NCI-H2107 treated with DMSO at 0.1 percent for 48 hours (cell line): ENCODE data around the gene COL3A1.

Source experiments
- DNase-seq: peaks from one replicate; lab custom pipeline; 2025; ENCODE audit not compliant: unreplicated experiment; lab: John Stamatoyannopoulos, UW

COL3A1 gene

DNA sequence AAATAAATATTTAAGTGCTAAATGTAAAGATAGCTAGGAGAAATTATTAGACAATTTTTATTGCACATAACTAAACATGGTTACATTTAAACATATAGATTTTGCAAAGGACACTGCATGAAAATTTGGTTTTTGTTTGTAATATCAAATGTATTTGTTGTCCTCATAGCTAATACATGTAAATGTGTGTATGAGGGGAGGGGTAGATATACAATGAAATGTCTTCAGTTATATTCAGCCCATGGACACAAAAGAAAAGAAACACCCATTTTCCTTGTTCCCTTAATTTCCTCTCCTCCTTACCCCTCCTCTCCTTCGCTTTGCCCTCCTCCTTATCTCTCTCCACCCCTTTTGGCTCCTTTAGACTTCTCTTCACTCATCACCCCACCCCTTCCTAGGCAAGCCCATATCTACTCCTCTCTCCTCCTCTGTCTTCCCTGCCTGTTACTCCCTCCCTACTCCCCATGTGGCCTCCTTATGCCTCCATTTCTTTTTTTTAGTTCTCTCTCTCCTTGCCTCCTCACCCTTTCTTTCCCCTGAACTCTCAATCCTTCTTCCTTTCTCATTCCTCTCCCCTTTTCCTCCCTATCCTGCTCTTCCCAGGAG, 1.4 kb downstream of the COL3A1 start:
- no peak for DNase-seq

DNA sequence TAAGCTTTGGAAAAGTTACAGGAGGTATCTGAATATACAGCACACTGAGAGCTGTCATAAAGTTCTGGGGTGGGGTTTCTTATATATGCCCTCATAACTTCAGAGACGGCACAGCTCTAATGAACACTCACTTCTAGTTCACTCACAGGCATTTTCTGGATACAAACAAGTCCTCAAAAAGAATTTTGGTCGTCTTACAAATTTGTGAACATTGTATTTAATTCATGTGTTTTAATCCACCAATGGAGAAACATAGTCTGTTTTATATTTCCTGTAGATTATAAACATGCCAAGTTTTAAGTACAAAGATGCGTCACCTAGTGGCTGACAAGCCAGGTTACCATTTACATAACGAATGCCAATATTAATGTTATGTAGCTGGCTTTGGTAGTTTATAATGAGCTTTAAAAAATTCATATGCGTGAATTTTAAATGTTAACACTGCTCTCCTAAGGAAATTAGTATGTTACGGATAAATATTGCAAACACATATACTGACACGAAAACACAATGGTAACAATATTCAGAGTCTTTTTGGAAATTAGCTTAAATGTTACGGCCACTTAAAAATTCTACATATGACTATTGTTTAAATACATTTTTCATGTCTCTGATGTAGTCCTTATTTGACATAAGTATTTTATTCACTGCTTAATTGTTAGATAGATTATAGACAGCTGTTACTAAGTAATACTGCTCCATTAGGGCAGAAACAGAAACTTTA, 2.5 kb downstream of the COL3A1 start:
- DNase-seq = no peak

GRCh38 chr2:188977317-188977716, 3.1 kb downstream of the COL3A1 start:
- DNase-seq = no peak

DNA sequence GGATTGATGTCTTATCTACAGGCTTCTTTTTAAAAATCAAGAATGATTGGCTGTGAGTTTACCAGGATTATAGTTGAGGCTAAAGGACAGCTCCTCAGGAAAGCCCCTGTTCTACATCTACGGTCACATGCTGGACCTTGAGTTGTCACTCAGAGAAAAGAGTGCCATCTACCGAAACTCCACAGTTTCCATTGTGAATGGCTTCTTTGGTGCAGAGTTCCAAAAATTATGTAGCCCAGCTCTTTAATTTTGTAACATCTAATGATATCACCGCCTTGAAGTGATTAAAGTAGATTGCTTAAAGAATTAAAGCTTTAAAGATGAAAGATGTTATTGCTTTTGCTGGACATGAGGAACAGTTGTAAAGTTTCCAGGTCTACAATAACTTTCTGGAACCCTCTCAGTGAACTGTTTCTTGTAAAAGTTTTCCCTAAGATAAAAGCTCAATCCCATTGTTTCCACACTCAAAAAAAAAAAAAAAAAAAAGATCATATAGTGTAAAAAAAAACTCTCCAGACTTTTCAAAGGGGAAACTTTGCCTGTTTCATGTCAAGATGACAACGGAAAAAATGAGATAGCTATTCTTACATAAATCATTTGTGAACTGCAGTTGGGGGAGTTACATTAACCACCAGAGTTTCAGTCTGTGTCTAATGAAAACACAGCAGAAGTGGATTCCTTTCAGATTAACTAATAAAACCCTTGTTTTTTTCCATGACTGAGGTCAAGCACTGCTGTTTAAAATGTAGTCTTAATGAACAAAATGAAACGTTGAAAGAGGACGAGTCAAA, 4.3 kb downstream of the COL3A1 start:
- no peak for DNase-seq

- DNase-seq = no peak
Measured at GRCh38 chr2:188979187-188980114, 5.3 kb downstream of the COL3A1 start.

GRCh38 chr2:188983427-188984064, 9.4 kb downstream of the COL3A1 start:
- no peak for DNase-seq

GRCh38 chr2:188984065-188984491, 9.9 kb downstream of the COL3A1 start:
- no peak for DNase-seq

GRCh38 chr2:188984680-188985079, 10.5 kb downstream of the COL3A1 start:
- no peak for DNase-seq

GRCh38 chr2:188986839-188987238, 12.7 kb downstream of the COL3A1 start:
- no peak for DNase-seq

- DNase-seq = no peak
Measured at GRCh38 chr2:188993247-188993646, 19.1 kb downstream of the COL3A1 start.

- DNase-seq = no peak
Measured at GRCh38 chr2:188997263-188997662, 23.1 kb downstream of the COL3A1 start.

- DNase-seq = no peak
Measured at GRCh38 chr2:189000221-189000620, 26.0 kb downstream of the COL3A1 start.

- DNase-seq = no peak
Measured at GRCh38 chr2:189002079-189002478, 27.9 kb downstream of the COL3A1 start.

GRCh38 chr2:189008555-189009262, 34.5 kb downstream of the COL3A1 start:
- no peak for DNase-seq

DNA sequence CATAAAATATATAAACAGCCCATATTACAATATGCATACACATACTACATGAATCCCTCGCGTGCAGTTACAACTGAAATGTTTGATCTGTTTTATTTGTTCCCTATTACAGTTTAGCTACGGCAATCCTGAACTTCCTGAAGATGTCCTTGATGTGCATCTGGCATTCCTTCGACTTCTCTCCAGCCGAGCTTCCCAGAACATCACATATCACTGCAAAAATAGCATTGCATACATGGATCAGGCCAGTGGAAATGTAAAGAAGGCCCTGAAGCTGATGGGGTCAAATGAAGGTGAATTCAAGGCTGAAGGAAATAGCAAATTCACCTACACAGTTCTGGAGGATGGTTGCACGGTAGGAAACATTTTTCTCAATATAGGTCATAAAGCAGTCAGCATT, 36.4 kb downstream of the COL3A1 start:
- no peak for DNase-seq

DNA sequence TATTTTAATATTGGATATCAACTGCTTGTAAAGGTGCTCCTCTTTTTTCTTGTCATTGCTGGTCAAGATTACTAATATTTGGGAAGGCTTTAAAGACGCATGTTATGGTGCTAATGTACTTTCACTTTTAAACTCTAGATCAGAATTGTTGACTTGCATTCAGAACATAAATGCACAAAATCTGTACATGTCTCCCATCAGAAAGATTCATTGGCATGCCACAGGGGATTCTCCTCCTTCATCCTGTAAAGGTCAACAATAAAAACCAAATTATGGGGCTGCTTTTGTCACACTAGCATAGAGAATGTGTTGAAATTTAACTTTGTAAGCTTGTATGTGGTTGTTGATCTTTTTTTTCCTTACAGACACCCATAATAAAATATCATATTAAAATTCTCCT, 38.2 kb downstream of the COL3A1 start:
- DNase-seq = no peak

DNA sequence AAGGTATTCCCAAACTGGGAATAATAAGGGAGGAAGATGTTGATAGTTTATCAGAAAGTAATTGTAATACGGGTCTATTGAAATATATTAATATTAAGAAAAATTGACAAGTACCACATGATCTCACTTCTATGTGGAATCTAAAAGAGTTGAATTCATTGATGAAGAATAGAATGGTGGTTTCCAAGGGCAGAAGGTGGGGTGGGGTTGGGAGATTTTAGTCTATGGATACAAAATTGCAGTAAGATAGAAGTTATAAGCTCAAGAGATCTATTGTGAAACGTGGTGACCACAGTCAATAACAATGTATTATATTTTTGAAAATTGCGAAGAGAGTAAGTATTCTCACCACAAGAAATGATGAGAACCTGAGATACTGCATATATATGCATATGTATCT, 38.9 kb downstream of the COL3A1 start:
- no peak for DNase-seq

GRCh38 chr2:189013671-189014448, 39.7 kb downstream of the COL3A1 start:
- DNase-seq = no peak
